NCI-H446 treated with DMSO at 0.1 percent for 48 hours (cell line): ENCODE measurements around the gene IKZF1.

ENCODE experiments used
- DNase-seq: peaks from one replicate; lab custom pipeline; 2025; lab: John Stamatoyannopoulos, UW

The IKZF1 gene

DNA sequence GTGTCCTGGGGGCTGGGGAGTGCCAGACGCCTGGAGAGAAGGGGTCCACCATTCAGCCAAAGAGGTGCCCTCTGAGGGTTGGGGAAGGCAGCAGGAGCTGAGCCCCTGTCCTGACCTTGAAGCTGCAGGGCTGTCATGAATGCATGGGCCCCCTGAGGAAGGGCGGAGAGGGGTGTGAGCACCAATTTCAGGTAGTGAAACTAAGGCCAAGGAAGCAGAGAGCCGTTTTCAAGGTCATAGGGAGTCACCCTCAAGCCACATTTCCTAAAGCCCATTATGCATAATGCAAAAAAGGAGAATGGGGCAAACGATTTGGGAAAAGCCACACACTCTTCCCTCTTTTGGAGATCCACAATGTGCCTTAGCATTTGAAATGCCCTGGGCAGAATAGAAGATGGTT lies 108.5 kb downstream of the IKZF1 start:
- DNase-seq = no peak

DNA sequence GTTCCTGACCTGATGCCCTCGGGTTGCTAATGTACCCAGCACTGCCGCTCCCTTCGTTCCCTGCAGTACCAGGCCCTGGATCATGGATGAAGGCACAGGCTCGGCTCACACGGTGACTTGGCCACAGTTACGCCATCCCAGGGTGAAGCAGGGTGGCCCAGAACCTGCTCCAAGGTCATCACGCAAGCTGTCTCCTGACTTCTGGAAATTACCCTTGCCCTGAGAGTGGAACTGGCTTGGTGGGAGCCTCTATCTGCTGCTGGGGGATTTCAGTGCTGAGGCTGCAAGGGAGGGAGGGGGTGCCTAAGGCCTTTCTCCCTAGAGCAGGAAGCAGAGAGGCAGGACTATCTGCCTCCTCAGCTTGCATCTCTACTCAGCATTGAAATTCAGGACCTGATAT lies 109.0 kb downstream of the IKZF1 start:
- no peak for DNase-seq

GRCh38 chr7:50415844-50416364 lies 111.4 kb downstream of the IKZF1 start:
- DNase-seq = no peak

GRCh38 chr7:50416527-50417182 lies 112.1 kb downstream of the IKZF1 start:
- DNase-seq = no peak

GRCh38 chr7:50418086-50418515 lies 113.6 kb downstream of the IKZF1 start:
- peak; percentile 36 for DNase-seq

- no peak for DNase-seq
Observed at GRCh38 chr7:50418526-50419290, 114.2 kb downstream of the IKZF1 start.

- DNase-seq = no peak
Observed at GRCh38 chr7:50421043-50421442, 116.5 kb downstream of the IKZF1 start.

- no peak for DNase-seq
Observed at GRCh38 chr7:50422858-50423257, 118.3 kb downstream of the IKZF1 start.

GRCh38 chr7:50423860-50424259 lies 119.3 kb downstream of the IKZF1 start:
- DNase-seq = no peak

DNA sequence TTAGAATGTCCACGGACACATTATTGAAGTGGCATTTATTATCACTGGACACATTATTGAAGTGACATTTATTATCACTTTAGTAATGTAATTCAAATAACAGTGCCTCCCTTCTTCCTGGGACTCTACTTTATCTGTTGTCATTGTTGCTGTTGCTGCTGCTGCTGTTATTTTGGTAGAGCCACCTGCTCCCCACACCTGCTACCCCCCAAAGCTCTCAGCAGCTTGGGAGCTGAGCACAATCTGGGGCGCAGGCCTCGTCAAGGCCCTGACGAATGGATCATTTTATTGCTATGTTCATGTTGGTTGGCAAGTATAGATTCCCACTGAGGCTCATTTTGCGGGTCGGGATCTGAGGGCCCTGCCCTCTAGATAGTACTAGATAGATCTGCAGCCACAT lies 120.8 kb downstream of the IKZF1 start:
- no peak for DNase-seq

- no peak for DNase-seq
Observed at GRCh38 chr7:50426280-50427045, 121.9 kb downstream of the IKZF1 start.

- DNase-seq = no peak
Observed at GRCh38 chr7:50427518-50427917, 123.0 kb downstream of the IKZF1 start.

- no peak for DNase-seq
Observed at GRCh38 chr7:50428911-50429310, 124.4 kb downstream of the IKZF1 start.

DNA sequence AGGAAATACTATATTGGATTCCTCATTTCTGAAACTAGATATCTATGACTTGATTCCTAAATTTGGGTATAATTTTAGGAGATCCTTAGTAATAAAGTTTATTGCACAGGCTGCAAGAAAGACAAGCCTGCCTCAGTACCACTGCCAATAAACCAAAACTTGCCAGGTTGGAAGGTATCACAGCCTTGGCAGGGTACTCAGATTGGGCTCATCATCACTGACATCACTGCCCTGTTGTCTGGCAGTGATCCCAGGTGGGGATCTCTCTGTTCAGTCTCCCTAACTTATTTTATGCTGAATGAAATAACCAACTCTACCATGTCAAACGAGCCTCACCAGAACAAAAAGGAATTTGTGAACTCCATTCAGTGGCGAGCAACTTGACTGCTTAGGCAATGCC lies 126.8 kb downstream of the IKZF1 start:
- peak; percentile 30 for DNase-seq

DNA sequence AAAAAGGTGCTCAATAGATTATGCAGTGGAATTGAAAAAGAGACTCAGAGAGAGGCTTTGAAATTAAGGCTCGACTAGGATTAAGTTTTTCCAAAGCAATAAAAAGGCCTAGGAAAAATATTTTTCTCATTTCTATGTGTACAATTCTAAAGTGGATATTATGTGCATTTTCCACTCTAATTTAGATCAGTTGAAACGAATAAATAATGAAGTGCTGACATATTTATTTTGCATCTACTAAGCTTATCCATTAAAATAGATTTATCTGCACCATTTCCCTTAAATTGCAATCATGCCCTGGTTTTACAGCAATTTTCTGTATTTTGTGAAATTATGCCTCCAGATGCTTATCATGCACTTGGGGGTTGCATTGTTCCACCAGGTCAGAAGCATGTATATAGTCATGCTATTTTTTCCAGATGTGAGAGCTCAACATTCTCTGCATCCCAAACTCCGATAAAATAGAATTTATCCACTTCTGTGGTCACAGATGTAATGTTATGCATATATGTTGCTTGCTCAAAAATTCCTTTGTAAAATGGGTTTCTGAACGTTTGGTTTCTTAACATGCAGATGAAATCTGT lies 127.3 kb downstream of the IKZF1 start:
- DNase-seq = no peak

- no peak for DNase-seq
Observed at GRCh38 chr7:50436133-50436806, 131.8 kb downstream of the IKZF1 start.

DNA sequence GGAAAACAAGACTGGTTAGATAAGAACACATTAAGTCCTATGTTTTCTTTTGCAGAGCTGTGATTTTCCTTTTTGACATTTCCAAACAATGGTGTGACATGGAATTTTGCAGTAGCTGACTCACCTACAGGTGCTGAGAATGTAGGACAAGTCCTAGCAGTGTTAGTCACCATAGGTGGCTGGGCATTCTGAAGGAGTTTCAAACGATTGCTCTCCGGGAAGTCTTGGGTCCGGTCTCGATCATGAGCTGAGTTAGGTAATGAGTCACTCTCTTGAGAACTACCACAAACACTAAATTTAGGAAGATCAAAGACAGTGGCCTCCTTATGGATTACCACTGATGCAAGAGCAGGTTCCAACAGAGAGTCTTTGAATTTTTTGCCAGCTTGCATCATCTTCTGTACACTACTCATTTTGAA lies 142.0 kb downstream of the IKZF1 start:
- DNase-seq = no peak

- no peak for DNase-seq
Observed at GRCh38 chr7:50448823-50449222, 144.3 kb downstream of the IKZF1 start.

DNA sequence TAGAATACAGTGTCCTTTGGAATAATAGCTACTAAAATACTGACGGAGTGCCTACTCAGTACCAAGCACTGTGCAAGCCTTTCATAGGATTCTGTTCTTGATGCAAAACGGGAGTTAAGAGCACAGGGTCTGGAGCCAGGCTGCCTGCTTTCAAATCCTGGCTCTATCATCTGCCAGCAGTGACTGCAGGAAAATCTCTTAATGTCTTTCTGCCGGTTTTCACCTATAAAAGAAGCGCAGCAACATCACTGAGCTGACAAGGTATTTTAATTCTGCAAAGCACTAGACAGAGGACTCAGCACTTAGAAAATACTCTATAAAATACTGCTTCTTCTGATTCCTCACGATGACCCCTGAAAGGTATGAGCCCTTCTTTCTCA lies 145.0 kb downstream of the IKZF1 start:
- DNase-seq = no peak

DNA sequence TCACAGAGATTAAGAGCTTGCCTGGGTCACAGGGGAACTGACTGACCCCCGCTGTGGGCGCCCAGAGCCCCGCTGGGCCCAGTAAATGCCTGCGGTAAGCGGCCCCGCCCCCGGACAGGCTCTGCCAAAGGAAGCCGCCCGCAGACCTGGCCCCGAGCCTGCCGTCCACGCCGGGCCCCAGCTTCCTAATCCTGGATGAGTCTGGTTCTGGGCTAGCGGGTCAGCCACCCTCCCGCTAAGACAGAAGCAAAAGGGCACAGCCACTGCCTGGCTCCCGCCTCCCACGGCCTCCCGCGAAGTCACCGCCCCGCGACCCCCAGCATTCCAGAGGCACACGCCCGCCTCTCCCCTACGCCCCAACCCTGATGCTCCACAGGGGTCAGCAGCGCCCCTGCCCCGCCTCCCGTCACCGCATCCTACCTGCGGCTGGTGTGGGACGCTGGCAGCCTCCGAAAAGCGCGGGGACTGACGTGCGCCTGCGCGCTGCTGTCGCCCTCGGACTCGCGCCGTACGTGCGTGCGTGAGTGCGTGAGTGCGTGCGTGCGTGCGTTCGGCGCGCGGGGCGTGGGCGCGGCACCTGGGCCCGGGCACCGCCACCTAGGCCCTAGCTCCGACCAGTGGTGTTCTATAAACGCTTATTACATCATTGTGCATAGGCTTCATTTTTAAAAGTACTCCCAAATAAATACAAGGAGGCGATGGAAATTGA lies 145.5 kb downstream of the IKZF1 start, which contains the start of gene FIGNL1:
Gene FIGNL1 (minus strand): TSS at position 470 of the 709 bp plus-strand sequence. CDS start 3,063 bp downstream, outside the sequence.
- DNase-seq = peak; percentile 41

DNA sequence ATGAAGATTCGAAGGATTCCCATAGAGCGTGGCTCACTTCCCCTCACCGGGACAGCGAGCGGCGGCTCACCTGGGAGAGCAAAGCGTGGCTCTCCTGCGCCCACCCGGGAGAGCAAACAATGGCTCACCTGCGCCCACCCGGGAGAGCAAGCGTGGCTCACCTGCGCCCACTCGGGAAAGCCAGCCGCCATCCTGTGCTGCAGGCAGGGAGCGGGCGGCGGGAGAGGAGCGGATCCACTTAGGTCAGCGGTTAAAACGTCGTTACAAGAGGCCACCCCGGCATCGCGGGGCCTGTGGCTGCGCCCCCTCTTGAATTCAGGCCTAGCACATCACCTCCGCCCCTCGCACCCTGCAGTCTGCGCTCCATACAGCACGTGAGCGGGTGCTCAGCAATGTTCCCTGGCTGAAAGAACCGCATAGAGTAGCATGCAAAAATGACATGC lies 146.1 kb downstream of the IKZF1 start:
- no peak for DNase-seq
